Stimulated activated CD4-positive, alpha-beta T cell treated with anti-CD3 and anti-CD28 coated beads, TNF-alpha, amount 100 ng/mL, for 4 hours (primary cell): Measurements from ENCODE around the gene PTGIS.

Source experiments
- DNase-seq, 3 experiments: peaks; one replicate each; pipeline ENCODE4 v3.0.0-alpha.2; 2020; ENCODE audit warnings: low read depth in 3 of 3

The PTGIS gene

DNA sequence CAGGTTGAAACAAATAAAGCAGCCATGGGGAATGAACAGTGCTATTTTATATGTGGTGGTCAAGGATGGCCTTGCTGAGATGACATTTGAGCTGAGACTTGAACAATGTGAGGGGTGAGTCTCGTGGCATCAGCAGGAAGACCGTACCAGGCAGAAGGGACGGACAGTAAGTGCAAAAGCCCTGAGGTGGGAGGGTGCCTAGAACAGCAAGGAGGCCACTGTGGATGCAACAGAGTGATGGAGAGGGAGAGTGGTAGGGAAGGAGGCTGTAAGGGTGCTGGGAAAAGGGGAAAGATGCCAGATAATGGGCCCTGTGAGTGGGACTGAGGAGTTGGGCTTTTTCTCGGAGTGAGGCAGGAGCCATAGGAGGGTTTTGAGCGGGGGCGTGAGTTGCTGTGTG is 97.0 kb downstream of the PTGIS start:
- DNase-seq: no peak

DNA sequence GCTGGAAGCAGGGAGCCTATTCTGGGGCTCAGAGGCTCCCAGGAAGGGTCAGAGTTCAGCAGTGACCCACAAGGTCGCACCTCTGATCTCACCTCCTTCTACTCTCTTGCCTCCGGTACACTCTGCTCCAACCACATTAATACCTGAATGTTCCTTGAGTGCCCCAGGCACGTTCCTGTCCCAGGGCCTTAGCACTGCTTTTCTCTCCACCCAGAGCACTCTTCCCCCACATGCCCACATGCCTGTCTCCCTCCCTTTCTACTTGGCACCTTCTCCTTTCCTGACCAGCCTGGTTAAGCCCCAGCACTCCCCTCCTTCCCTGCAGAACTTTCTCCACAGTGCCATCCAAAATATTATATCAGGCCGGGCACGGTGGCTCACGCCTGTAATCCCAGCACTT is 98.9 kb downstream of the PTGIS start:
- DNase-seq: no peak

- DNase-seq: no peak
Measured at GRCh38 chr20:49468412-49468811, 99.5 kb downstream of the PTGIS start.

DNA sequence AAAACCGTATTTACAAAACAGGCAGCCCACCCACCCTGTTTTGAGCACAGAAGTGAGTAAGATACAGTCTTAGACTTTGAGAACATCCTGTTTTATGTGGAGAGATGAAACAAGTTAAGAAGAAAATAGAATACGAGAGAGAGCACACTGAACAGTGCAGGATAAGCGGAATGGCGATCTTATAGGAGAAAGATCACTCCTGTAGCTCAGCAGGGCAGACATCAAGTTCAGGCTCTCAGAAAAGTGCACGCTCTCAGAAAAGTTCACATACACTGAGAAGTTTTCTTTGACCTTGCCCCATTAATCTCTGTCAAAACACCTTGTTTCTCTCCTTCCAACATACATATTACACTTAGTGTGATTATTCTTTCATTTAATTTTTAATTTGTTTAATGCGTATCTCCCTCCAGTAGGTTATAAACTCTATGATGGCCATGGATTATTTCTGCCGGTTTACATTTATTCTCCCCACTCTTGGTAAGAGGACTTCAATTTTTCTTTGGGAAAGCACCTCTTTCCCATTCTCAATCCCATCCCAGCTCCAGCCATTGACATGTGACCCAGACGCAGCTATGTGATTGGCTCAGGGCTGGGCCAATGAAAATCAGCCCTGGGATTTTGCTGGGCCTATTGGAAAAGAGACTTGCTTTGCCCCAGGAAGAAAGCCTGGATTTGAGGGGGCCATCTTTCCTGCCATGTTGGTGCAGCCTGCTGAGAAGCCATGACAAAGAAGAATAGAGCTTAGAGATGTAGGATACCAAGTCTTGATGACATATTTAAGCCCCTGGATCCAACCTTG is 101.6 kb downstream of the PTGIS start:
- no peak for DNase-seq

DNA sequence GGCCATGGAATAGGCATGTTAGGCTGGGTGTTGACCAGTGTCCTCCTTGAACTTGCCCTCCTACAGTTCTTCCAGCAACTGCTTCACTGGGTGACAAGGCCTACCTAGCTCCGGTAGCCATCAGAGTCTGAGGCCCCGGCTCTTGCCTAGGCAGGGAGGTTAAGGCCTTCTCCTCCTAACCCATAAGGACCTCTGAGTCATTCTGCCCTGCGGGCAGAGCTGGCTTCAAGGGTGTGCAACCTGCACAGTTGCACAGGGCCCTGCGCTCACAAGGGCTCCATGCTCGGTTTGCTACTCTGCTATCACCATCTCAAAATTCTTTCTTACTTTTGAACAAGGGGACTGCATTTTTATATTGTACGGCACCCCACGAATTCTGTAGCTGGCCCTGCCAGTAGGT is 103.4 kb downstream of the PTGIS start:
- DNase-seq: no peak

DNA sequence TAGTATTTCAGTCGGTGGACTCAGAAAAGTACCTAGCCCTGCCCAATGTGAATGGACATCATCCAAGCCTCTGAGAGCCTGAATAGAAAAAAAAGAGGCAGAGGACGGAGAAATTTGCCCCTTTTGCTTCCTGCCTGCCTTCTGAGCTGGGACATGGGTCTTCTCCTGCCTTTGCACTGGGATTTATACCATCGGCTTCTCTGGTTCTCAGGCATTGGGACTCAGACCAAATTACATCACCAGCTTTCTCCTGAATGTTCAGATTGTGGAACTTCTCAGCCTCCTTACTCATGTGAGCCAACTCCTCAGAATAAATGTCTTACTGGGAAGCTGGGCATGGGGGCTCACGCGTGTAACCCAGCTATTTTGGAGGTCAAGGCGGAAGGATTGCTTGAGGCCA is 105.3 kb downstream of the PTGIS start:
- no peak for DNase-seq

- no peak for DNase-seq
Measured at GRCh38 chr20:49461894-49462620, 105.9 kb downstream of the PTGIS start.

- no peak for DNase-seq
Measured at GRCh38 chr20:49460916-49461315, 107.0 kb downstream of the PTGIS start.

GRCh38 chr20:49460131-49460530 is 107.8 kb downstream of the PTGIS start:
- no peak for DNase-seq

- no peak for DNase-seq
Measured at GRCh38 chr20:49459684-49460083, 108.3 kb downstream of the PTGIS start.

DNA sequence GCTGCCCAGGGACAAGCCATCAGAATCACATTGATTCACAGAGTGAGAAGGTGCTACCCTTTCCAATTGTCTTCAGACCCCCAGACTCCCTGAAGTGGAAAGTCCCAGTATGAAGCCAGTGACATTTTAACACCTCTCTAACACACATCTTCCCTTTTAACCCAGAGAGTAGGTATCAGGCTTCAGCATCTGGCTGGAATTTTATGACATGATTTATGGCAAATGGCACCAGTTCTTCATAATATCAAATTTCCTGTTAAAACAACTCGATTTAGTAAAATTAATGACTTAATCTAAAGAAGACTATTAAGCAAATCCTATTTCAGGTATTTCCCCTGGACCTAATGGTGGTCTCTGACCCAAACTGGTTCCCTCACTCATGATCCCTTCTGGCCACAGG is 110.5 kb downstream of the PTGIS start:
- no peak for DNase-seq

- no peak for DNase-seq
Measured at GRCh38 chr20:49456646-49457045, 111.3 kb downstream of the PTGIS start.

DNA sequence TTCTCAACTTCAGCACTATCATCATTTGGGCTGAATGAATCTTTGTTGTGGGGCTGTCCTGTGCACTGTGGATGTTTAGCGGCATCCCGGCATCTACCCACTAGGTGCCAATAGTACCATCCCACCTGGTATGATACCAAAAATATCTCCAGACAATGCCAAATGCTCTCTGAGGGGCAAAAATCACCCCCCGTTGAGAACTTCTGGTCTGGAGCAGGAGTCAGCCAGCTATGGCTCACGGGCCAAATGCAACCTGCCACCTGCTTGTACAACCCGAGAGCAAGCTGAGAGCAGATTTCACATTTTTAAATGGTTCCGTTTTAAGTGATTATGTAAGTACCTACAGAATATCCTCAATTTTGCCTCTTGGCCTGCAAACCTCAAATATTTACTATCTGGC is 112.2 kb downstream of the PTGIS start:
- DNase-seq: no peak
